Activated T-helper 2 cell treated with anti-CD3 and anti-CD28 coated beads, Interferon-gamma antibody, Interleukin-2, Interleukin-4, amounts not matched to agents 10 μg/mL and 5 μg/mL and 100 μg/mL, durations not matched to agents 14 hours and 24 hours and 36 hours (primary cell): ENCODE data around the gene SNX30. TPM values are rescaled to one million over a fixed set of nuclear protein-coding genes. Genes with fewer than 3 reads are reported as not detected.

Experiments used
- DNase-seq: peaks from one replicate; pipeline ENCODE4 v3.0.0; 2021; ENCODE audit warnings: low spot score
- H3K27ac Mint-ChIP-seq: one replicate; pipeline ENCODE4 v1.8.0; 2021; ENCODE audit warnings: mixed read lengths
- H3K27me3 Mint-ChIP-seq: one replicate; pipeline ENCODE4 v1.8.0; 2021; ENCODE audit warnings: low read depth, mixed read lengths
- H3K36me3 Mint-ChIP-seq: one replicate; pipeline ENCODE4 v1.8.0; 2021; ENCODE audit warnings: low read depth, mixed read lengths
- H3K4me1 Mint-ChIP-seq: one replicate; pipeline ENCODE4 v1.8.0; 2021; ENCODE audit warnings: low read depth, mixed read lengths
- H3K4me3 Mint-ChIP-seq: one replicate; pipeline ENCODE4 v1.8.0; 2021; ENCODE audit warnings: low read depth, mild to moderate bottlenecking, moderate library complexity, mixed read lengths
- H3K9me3 Mint-ChIP-seq: one replicate; pipeline ENCODE4 v1.8.0; 2021; ENCODE audit warnings: mixed read lengths
- intact Hi-C: fragments of 100-400 bp; cut with micrococcal nuclease; formaldehyde crosslinking; loops from one replicate; pipeline ENCODE4 v1.15.1; 2023
- total RNA-seq: library from RNA; stranded (reverse); gene quantifications from 2 replicates; pipeline ENCODE4 v1.2.3, GENCODE V29; 2022

Gene SNX30
- total RNA-seq, 1 donor from 2014 or later = 2.4 TPM

DNA sequence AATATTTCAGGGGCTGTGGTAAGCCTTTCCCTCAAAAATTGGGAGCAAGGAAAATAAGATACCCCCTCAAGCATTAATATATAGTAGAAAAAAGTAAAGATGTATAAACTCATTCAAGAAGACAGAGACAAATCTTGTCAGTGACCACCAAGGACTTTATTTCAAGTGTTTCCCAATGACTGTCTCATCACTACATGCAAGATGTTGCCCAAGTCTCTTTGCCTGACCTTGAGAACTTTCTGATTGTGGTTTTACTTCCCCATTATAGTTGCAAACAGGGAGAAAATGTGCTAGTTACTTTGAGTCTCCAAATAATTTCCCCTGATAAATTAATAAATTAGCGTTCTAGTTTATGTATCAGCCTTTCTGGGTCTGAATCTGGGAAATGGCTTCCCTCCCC is 144.1 kb downstream of the SNX30 start:
- intact Hi-C loops = no loop called here
- H3K36me3 Mint-ChIP-seq = no peaks in the 10 kb centered on the region
- H3K4me1 Mint-ChIP-seq = peaks cover 25% of the 10 kb centered on the region
- H3K4me3 Mint-ChIP-seq = no peak overlapping the region
- DNase-seq = no peak
- peaks cover 41% of the 10 kb centered on the region for H3K27me3 Mint-ChIP-seq
- H3K27ac Mint-ChIP-seq = no peak overlapping the region
- no peaks in the 10 kb centered on the region for H3K9me3 Mint-ChIP-seq

DNA sequence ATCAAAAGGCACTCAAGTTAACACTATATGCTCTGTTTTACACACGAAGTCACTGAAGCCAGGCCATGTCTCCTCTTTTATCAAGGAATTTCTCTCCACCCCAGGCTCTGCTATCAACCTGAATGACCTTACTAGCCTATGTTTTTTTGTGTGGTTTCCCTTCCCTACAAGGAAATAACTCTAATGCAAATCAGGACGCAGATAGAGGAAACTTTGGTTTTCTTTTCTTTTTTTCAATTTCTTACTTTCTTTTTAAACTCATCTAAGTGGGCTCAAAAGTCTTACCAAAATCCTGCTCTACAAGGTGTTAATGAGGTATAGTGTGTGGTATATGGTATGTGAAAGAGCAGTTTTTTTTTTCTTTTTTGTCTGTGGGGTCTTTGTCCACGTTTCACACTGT is 145.6 kb downstream of the SNX30 start:
- intact Hi-C loops = no loop called here

DNA sequence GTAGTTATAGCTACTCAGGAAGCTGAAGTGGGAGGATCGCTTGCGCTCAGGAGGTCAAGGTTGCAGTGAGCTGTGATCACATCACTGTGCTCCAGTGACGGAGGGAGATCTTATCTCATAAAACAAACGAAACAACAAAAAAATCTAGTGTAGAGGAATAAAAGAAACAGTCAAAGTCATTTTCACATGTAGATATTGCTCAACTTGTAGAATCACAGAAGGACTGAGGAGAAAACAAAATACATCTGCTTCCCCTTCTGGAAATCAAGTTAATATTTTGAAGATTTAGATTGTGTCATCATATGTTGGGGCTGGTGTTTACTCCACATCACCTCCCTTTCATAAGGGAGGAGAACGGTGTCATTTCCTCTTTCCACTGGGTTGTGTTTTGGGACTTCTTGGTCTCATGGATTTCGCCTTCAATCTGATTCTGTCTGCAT is 148.3 kb downstream of the SNX30 start:
- DNase-seq = no peak
- intact Hi-C loops = no loop called here
- H3K27me3 Mint-ChIP-seq = peaks cover 37% of the 10 kb centered on the region
- H3K9me3 Mint-ChIP-seq = no peaks in the 10 kb centered on the region
- H3K4me3 Mint-ChIP-seq = no peak overlapping the region
- H3K27ac Mint-ChIP-seq = no peak overlapping the region
- H3K4me1 Mint-ChIP-seq = peaks cover 28% of the 10 kb centered on the region
- H3K36me3 Mint-ChIP-seq = no peaks in the 10 kb centered on the region

More for the DNA sequence above, 145.6 kb downstream of the SNX30 start:
- Mint-ChIP-seq H3K27me3 (peaks cover 39% of the 10 kb centered on the region), H3K9me3 (no peaks in the 10 kb centered on the region), H3K4me3 (no peak overlapping the region), H3K36me3 (no peaks in the 10 kb centered on the region), H3K4me1 (peaks cover 25% of the 10 kb centered on the region), H3K27ac (no peak overlapping the region)
- no peak for DNase-seq

DNA sequence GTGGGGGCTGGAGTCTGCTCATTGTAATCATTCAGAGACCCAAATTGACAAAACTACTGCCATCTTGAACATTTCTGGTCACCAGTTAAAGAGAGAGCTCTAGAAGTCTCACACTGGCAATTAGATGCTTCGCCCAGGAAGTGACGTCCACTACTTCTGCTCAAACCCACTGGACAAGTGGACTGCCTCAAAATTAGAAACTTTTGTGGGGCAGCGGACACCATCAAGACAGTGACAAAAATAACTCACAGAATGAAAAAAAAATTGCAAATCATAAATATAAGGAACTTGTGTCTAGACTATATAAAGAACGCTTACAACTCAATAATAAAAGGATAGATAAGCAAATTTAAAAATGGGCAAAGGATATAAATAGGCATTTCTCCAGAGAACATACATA is 149.9 kb downstream of the SNX30 start:
- Mint-ChIP-seq H3K4me3 (no peak overlapping the region), H3K9me3 (no peaks in the 10 kb centered on the region), H3K27me3 (peaks cover 34% of the 10 kb centered on the region), H3K4me1 (peaks cover 24% of the 10 kb centered on the region), H3K36me3 (no peaks in the 10 kb centered on the region), H3K27ac (no peak overlapping the region)
- DNase-seq = no peak
- intact Hi-C loops = no loop called here

DNA sequence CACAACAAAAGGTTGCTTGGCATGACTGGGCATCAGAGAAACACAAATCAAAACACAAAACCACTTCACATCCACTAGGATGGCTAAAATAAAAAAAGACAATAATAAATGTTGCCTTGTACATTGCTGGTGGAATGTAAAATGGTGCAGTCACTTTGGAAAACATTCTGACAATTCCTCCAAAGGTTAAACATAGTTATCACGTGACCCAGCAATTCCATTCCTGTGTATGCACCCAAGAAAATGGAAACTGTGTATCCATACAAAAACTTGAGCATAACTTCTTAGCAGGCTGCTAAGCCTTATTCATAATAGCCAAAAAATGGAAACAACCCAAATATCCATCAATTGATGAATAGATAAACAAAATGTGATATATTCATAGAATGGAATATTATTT is 150.3 kb downstream of the SNX30 start:
- no peak for DNase-seq
- no peaks in the 10 kb centered on the region for H3K36me3 Mint-ChIP-seq
- H3K9me3 Mint-ChIP-seq = no peaks in the 10 kb centered on the region
- peaks cover 23% of the 10 kb centered on the region for H3K4me1 Mint-ChIP-seq
- no peak overlapping the region for H3K27ac Mint-ChIP-seq
- H3K4me3 Mint-ChIP-seq = no peak overlapping the region
- intact Hi-C loops = no loop called here
- peaks cover 32% of the 10 kb centered on the region for H3K27me3 Mint-ChIP-seq

DNA sequence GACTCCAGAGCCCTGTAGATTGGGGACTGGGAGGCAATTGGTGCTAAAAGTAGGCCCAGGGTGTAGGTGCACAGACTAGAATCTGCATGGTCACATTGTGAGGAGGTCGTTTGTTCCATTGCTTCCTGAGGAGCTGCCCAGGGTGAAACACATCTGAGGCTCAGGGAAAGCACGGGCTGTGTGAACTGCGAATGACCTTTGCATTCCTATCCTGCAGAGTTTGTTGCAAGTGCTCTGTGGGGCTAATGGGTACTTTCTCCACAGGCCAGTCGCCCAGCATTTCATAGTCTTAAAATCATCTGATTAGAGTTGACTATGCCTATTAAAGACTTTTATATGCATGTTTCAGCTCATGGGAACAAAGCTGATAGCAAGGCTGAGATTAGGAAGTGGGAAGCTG is 154.5 kb downstream of the SNX30 start:
- intact Hi-C loops = no loop called here
- Mint-ChIP-seq H3K27me3 (peaks cover 23% of the 10 kb centered on the region), H3K9me3 (no peaks in the 10 kb centered on the region), H3K27ac (no peak overlapping the region), H3K4me1 (peaks cover 7% of the 10 kb centered on the region), H3K4me3 (no peak overlapping the region), H3K36me3 (no peaks in the 10 kb centered on the region)
- no peak for DNase-seq

DNA sequence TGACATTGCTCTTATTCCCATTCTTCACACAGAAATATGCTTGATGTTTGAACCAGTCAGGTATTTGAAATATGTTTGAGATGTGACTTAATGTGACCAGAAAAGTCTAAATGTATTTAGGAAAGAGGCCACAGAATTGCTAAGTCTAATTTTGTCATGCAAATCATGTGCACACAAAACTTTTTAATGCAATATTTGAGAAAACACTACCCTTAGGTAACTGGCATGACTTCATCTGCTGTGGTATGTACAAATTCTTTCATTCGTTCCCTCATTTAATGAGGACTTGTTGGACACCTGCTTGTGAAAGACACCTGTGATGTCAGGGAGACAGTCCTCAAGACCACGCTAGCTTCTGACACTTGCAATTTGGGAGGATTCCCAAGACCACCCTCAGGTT is 161.2 kb downstream of the SNX30 start:
- Mint-ChIP-seq H3K4me1 (no peaks in the 10 kb centered on the region), H3K27ac (no peak overlapping the region), H3K4me3 (no peak overlapping the region), H3K27me3 (peaks cover 12% of the 10 kb centered on the region), H3K9me3 (no peaks in the 10 kb centered on the region), H3K36me3 (no peaks in the 10 kb centered on the region)
- no peak for DNase-seq
- intact Hi-C loops = no loop called here

DNA sequence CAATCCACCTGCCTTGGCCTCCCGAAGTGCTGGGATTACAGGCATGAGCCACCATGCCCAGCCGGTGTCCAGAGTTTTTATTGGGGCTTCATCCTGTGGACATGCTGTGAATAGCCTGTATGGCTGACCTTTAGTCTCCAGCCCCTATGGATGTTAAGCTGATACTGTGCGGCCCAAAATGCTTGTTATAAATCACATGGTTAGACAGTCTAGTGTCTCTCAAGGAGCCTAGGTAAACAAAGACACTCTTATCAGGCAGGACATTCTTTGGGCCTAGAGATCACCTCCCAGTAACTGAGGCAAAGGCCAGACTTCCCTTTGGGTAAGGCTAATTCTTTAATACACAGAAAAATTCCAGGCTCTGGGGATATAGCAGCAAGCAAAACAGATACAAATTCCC is 162.1 kb downstream of the SNX30 start:
- H3K4me3 Mint-ChIP-seq = no peak overlapping the region
- H3K36me3 Mint-ChIP-seq = no peaks in the 10 kb centered on the region
- no peak for DNase-seq
- no peaks in the 10 kb centered on the region for H3K9me3 Mint-ChIP-seq
- H3K27me3 Mint-ChIP-seq = peaks cover 8% of the 10 kb centered on the region
- no peaks in the 10 kb centered on the region for H3K4me1 Mint-ChIP-seq
- no peak overlapping the region for H3K27ac Mint-ChIP-seq
- intact Hi-C loops = no loop called here

DNA sequence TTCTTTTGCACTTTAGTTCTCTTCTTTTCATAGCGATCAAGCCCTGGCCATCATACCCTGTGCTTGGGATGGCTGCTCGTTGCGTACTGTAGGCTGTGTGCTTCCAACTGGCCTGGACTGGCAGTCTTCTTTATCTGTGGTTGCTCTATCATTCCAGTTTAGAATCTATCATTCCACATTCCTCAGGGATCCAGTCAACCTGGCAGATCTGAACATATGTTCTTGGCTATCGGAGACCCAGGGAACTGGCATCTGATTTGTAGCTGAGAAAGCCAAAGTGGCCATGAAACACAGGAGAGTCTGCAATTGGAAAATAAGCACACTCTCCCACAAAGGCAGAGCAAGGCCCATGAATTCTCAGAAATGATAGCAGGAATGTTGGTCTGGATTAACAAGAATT is 162.8 kb downstream of the SNX30 start:
- peaks cover 9% of the 10 kb centered on the region for H3K27me3 Mint-ChIP-seq
- H3K36me3 Mint-ChIP-seq = no peaks in the 10 kb centered on the region
- intact Hi-C loops = no loop called here
- H3K4me3 Mint-ChIP-seq = no peak overlapping the region
- no peaks in the 10 kb centered on the region for H3K9me3 Mint-ChIP-seq
- H3K27ac Mint-ChIP-seq = no peak overlapping the region
- no peaks in the 10 kb centered on the region for H3K4me1 Mint-ChIP-seq
- no peak for DNase-seq

DNA sequence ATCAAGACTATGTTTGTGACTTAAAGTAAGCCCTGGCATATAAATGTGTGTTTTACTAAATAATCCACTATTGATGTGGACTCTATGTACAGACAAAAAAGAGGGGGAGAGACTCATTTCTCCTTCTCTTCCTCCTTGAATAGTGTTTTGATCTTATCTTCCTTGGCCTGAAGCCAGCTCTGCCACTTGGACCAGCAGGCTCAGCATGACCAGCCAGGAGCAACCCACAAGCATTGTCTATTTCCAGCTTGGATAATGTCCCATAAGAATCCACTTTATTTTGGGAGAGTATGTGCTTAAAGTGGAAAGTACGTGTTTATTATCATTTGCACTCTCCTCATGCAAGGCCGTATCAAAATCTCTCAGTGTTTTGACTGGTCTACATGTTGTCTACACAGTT is 164.0 kb downstream of the SNX30 start:
- H3K27ac Mint-ChIP-seq = no peak overlapping the region
- H3K4me1 Mint-ChIP-seq = no peaks in the 10 kb centered on the region
- H3K36me3 Mint-ChIP-seq = no peaks in the 10 kb centered on the region
- intact Hi-C loops = no loop called here
- no peak for DNase-seq
- H3K27me3 Mint-ChIP-seq = peaks cover 9% of the 10 kb centered on the region
- H3K9me3 Mint-ChIP-seq = no peaks in the 10 kb centered on the region
- H3K4me3 Mint-ChIP-seq = no peak overlapping the region

DNA sequence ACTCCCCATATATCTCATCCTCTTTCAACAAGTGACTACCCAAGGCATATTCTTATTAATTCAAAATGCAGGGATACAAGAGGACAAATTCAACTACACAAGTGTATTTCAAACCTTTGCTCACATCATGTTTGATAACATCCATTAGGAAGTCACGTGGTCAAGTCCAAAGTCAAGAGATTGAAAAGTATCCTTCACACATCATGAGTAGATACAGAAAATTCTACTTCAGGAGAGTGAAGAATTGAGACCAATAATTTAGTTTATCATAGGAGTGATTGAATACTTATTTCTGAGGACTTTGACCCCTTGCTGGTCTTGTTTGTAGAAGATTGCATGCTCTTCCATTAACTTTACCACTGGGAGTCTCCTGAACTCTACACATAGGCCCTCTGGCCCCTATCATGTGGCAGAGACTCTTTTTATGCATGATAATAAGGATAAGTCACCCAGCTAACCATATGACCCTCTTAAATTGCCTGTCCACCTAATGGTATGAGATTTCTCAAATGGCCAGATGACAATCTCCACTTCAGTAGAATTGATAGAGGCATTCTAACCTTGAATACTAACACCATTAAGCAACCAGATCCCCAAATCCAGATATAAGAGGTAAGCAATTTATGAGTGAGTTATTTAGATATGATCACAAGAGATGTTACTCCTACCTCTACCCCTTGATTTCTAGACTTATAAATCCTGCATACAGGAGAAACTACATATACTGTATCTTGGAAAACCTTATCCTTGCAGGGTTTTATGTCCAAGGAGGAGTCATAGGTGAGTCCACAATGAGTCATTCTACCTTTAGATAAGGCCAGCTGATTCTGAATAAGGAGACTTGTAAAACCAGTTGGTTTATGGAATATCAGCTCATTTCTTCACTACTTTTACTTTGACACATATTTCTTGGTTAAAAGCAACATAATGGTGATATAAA is 166.8 kb downstream of the SNX30 start:
- no peak overlapping the region for H3K27ac Mint-ChIP-seq
- no peak for DNase-seq
- intact Hi-C loops = no loop called here
- H3K36me3 Mint-ChIP-seq = no peaks in the 10 kb centered on the region
- no peaks in the 10 kb centered on the region for H3K9me3 Mint-ChIP-seq
- peaks cover 16% of the 10 kb centered on the region for H3K27me3 Mint-ChIP-seq
- H3K4me1 Mint-ChIP-seq = peaks cover 4% of the 10 kb centered on the region
- H3K4me3 Mint-ChIP-seq = no peak overlapping the region

DNA sequence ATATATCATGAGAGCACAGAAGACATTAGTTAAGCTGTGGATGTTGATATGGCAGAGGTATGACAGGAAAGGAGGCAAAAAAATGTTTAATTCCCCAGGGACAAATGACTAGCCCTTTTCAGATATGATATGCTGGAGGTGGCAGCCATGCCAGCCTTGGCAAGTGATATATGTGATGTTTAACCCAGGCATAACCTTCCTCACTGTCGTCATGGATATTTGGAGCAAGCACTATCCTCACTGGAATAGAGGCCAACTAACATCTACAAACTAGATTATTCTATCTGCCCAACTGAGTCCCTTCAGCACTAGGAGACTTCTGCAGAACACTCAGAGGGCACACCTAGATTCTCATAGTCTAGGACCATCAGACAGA is 167.4 kb downstream of the SNX30 start:
- no peak for DNase-seq
- peaks cover 4% of the 10 kb centered on the region for H3K4me1 Mint-ChIP-seq
- no peaks in the 10 kb centered on the region for H3K9me3 Mint-ChIP-seq
- no peaks in the 10 kb centered on the region for H3K36me3 Mint-ChIP-seq
- H3K27me3 Mint-ChIP-seq = peaks cover 16% of the 10 kb centered on the region
- no peak overlapping the region for H3K27ac Mint-ChIP-seq
- intact Hi-C loops = no loop called here
- no peak overlapping the region for H3K4me3 Mint-ChIP-seq

DNA sequence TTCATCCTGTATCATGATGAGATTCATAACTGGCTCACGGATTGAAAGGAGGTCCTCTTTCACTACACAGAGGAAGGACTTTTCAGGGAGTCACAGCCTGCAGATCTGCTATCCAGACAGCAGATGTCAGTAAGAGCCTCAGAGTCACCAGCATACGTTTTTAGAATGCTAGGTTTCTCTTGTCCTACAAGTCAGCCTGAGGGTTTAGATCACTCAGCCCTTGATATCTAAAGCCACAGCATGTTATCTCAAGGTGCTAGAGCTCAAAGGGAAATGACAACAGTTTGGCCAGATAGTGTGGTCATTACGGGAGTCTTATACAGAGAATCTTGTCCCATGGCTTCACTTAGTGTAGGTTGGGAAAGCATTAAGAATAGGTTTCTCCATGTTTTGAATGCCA is 171.0 kb downstream of the SNX30 start:
- intact Hi-C loops = no loop called here
- H3K36me3 Mint-ChIP-seq = no peaks in the 10 kb centered on the region
- H3K4me1 Mint-ChIP-seq = peaks cover 4% of the 10 kb centered on the region
- H3K9me3 Mint-ChIP-seq = no peaks in the 10 kb centered on the region
- H3K27me3 Mint-ChIP-seq = peaks cover 10% of the 10 kb centered on the region
- no peak overlapping the region for H3K27ac Mint-ChIP-seq
- no peak overlapping the region for H3K4me3 Mint-ChIP-seq
- DNase-seq = no peak
